Upper lobe of left lung (tissue), 6 donors: Measurements from ENCODE around the gene COL6A3. TPM values are rescaled to one million over a fixed set of nuclear protein-coding genes. Genes with fewer than 3 reads are reported as not detected.

Experiments
- ATAC-seq, 2 donors: fragments of 200-7000 bp; cut with Tn5 transposase; one replicate each; pipeline ENCODE4 v1.9.1; 2022; ENCODE audit warnings: mild to moderate bottlenecking in 2 of 2, moderate library complexity in 2 of 2; ENCODE audit not compliant: low FRiP score in 2 of 2
- DNase-seq, 2 donors: peaks; one replicate each; pipeline ENCODE4 v3.0.0-alpha.2; 2019 to 2020
- H3K27ac ChIP-seq, 4 donors: fragments of 200-600 bp; sonication (generic); one replicate each; pipeline ENCODE4 v1.5.1; 2016 to 2019
- H3K27me3 ChIP-seq, 4 donors: fragments of 200-600 bp; sonication (generic); one replicate each; pipeline ENCODE4 v1.5.1; 2017 to 2019
- H3K36me3 ChIP-seq, 4 donors: fragments of 200-600 bp; sonication (generic); one replicate each; pipeline ENCODE4 v1.5.1; 2016 to 2019
- H3K4me1 ChIP-seq, 4 donors: fragments of 200-600 bp; sonication (generic); one replicate each; pipeline ENCODE4 v1.5.1; 2018 to 2019
- H3K4me3 ChIP-seq, 4 donors: fragments of 200-600 bp; sonication (generic); one replicate each; pipeline ENCODE4 v1.5.1; 2017 to 2019; ENCODE audit warnings: mild to moderate bottlenecking in 2 of 4, moderate library complexity in 1 of 4
- H3K9me3 ChIP-seq, 4 donors: fragments of 200-600 bp; sonication (generic); one replicate each; pipeline ENCODE4 v1.5.1; 2018 to 2019
- CTCF ChIP-seq, 6 experiments: fragments of 450-650 bp in 4 of 6; fragments of 200-600 bp in 2 of 6; sonication (generic) in 2 of 6; IDR thresholded peaks; one replicate each; pipeline ENCODE4 v1.5.1; 2016 to 2019; ENCODE audit warnings: antibody characterized with exemption in 6 of 6
- EP300 ChIP-seq, 4 donors: sonication (generic); formaldehyde crosslinking; IDR thresholded peaks; one replicate each; pipeline ENCODE4 v1.5.1; 2017; ENCODE audit warnings: antibody characterized with exemption in 4 of 4, control low read depth in 2 of 4
- POLR2A ChIP-seq, 4 donors: fragments of 450-650 bp; IDR thresholded peaks; one replicate each; pipeline ENCODE4 v1.5.1; 2016 to 2017; ENCODE audit warnings: antibody characterized with exemption in 4 of 4, mild to moderate bottlenecking in 2 of 4
- POLR2AphosphoS5 ChIP-seq, 2 donors: sonication (generic); formaldehyde crosslinking; IDR thresholded peaks; one replicate each; pipeline ENCODE4 v1.5.1; 2017; ENCODE audit warnings: antibody characterized with exemption in 2 of 2
- WGBS, 2 donors: methylation state at CpG; one replicate each; pipeline ENCODE4 v1.1.5; 2017 to 2018; 5-methylcytosine and 5-hydroxymethylcytosine counted together
- total RNA-seq, 6 donors: library from RNA; depleted of rRNA in 4 of 6; stranded (reverse); fragments of >200 nt in 4 of 6; gene quantifications; one replicate each; pipeline versions ENCODE4 v1.1.0 to v1.2.1, GENCODE V29; 2016 to 2021
- donor health status: DM: no; HTN: no; CAD: no; lungs with moderate emphysema.
- donor health status: DM: no; HTN: yes; CAD: no; lungs with severe emphysema.

The COL6A3 gene
- total RNA-seq, 6 donors from 2014 or later = 34.4 to 199 (median 71.9) TPM

- H3K9me3 ChIP-seq = no peaks in the 10 kb centered on the region
- peaks cover 0 to 9% (median 0%) of the 10 kb centered on the region in 4 donors for H3K36me3 ChIP-seq
- TF ChIP-seq EP300 (IDR thresholded peaks at IDR 0.05) = no peak
- no peak for TF ChIP-seq POLR2AphosphoS5 (IDR thresholded peaks at IDR 0.05)
- no peak for TF ChIP-seq CTCF (IDR thresholded peaks at IDR 0.05)
- TF ChIP-seq POLR2A (IDR thresholded peaks at IDR 0.05) = no peak
- H3K4me3 ChIP-seq = no peak overlapping the region
- ATAC-seq (no peak), DNase-seq (no peak)
- H3K4me1 ChIP-seq = no peaks in the 10 kb centered on the region
- H3K27ac ChIP-seq = no peak overlapping the region
- WGBS, 2 donors = 87 to 92% methylated on average over 1 of the region's 1 CpG
- no peaks in the 10 kb centered on the region for H3K27me3 ChIP-seq
Observed at GRCh38 chr2:237392186-237392585, 21.8 kb downstream of the COL6A3 start.

GRCh38 chr2:237391140-237391539 is 22.8 kb downstream of the COL6A3 start:
- no peak for TF ChIP-seq POLR2AphosphoS5 (IDR thresholded peaks at IDR 0.05)
- no peak for TF ChIP-seq EP300 (IDR thresholded peaks at IDR 0.05)
- TF ChIP-seq POLR2A (IDR thresholded peaks at IDR 0.05) = no peak
- no peak for TF ChIP-seq CTCF (IDR thresholded peaks at IDR 0.05)
- ATAC-seq = no peak

GRCh38 chr2:237390235-237390634 is 23.7 kb downstream of the COL6A3 start:
- peaks cover 0 to 11% (median 0%) of the 10 kb centered on the region in 4 donors for H3K36me3 ChIP-seq
- WGBS, 2 donors = 71 to 73% methylated on average over 2 of the region's 2 CpGs
- H3K4me3 ChIP-seq = no peak overlapping the region
- no peaks in the 10 kb centered on the region for H3K27me3 ChIP-seq
- ATAC-seq (no peak), DNase-seq (no peak)
- H3K4me1 ChIP-seq = no peaks in the 10 kb centered on the region
- H3K9me3 ChIP-seq = no peaks in the 10 kb centered on the region
- H3K27ac ChIP-seq = peak overlapping the region in 1 of 4 donors; percentile 14
- TF ChIP-seq EP300 (IDR thresholded peaks at IDR 0.05) (no peak), POLR2AphosphoS5 (IDR thresholded peaks at IDR 0.05) (no peak), CTCF (IDR thresholded peaks at IDR 0.05) (no peak), POLR2A (IDR thresholded peaks at IDR 0.05) (no peak)

More at GRCh38 chr2:237391140-237391539, 22.8 kb downstream of the COL6A3 start:
- Histone ChIP-seq H3K4me1 (no peaks in the 10 kb centered on the region), H3K36me3 (peaks cover 0 to 11% (median 0%) of the 10 kb centered on the region in 4 donors), H3K4me3 (no peak overlapping the region), H3K27me3 (no peaks in the 10 kb centered on the region), H3K27ac (no peak overlapping the region), H3K9me3 (no peaks in the 10 kb centered on the region)
- no peak for DNase-seq
- 74 to 77% methylated on average over 5 of the region's 5 CpGs for WGBS, 2 donors

GRCh38 chr2:237389831-237390230 is 24.1 kb downstream of the COL6A3 start:
- 69 to 71% methylated on average over 3 of the region's 3 CpGs for WGBS, 2 donors
- no peak for TF ChIP-seq EP300 (IDR thresholded peaks at IDR 0.05)
- no peak for TF ChIP-seq POLR2A (IDR thresholded peaks at IDR 0.05)
- no peak for TF ChIP-seq CTCF (IDR thresholded peaks at IDR 0.05)
- no peak for TF ChIP-seq POLR2AphosphoS5 (IDR thresholded peaks at IDR 0.05)
- DNase-seq = no peak
- Histone ChIP-seq H3K4me3 (no peak overlapping the region), H3K36me3 (peaks cover 0 to 10% (median 0%) of the 10 kb centered on the region in 4 donors), H3K9me3 (no peaks in the 10 kb centered on the region), H3K27ac (peak overlapping the region in 1 of 4 donors; percentile 14), H3K4me1 (no peaks in the 10 kb centered on the region), H3K27me3 (no peaks in the 10 kb centered on the region)
- ATAC-seq = no peak

- Histone ChIP-seq H3K27me3 (no peaks in the 10 kb centered on the region), H3K4me1 (no peaks in the 10 kb centered on the region), H3K4me3 (no peak overlapping the region), H3K9me3 (no peaks in the 10 kb centered on the region), H3K27ac (no peak overlapping the region), H3K36me3 (peaks cover 0 to 7% (median 0%) of the 10 kb centered on the region in 4 donors)
- ATAC-seq (no peak), DNase-seq (no peak)
- TF ChIP-seq POLR2AphosphoS5 (IDR thresholded peaks at IDR 0.05) (no peak), POLR2A (IDR thresholded peaks at IDR 0.05) (no peak), EP300 (IDR thresholded peaks at IDR 0.05) (no peak), CTCF (IDR thresholded peaks at IDR 0.05) (no peak)
- WGBS, 2 donors = 81 to 88% methylated on average over 5 of the region's 5 CpGs
Observed at GRCh38 chr2:237388036-237388435, 25.9 kb downstream of the COL6A3 start.
